ENCODE results near the gene GPR137.

GRCh38 chr11:64303109-64304031, 17.7 kb downstream of the GPR137 start:
- no peak for TF ChIP-seq NR2C2 (IDR thresholded peaks at IDR 0.05; ENCODE audit: borderline replicate concordance, control insufficient read depth, insufficient read length, low read depth)
- TF ChIP-seq POU2F2 (IDR thresholded peaks at IDR 0.05; ENCODE audit: borderline replicate concordance, low read depth, low read length) = no peak
- no peak for TF ChIP-seq POLR2AphosphoS5 (IDR thresholded peaks at IDR 0.05; ENCODE audit: low read length)
- no peak for TF ChIP-seq RCOR1 (conservative IDR thresholded peaks at IDR 0.05; ENCODE audit: low read depth, low read length)
- no peak for TF ChIP-seq SMAD5 (IDR thresholded peaks at IDR 0.05; ENCODE audit: low read depth)
- TF ChIP-seq, protein P1, sequence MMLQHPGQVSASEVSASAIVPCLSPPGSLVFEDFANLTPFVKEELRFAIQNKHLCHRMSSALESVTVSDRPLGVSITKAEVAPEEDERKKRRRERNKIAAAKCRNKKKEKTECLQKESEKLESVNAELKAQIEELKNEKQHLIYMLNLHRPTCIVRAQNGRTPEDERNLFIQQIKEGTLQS (IDR thresholded peaks at IDR 0.05; ENCODE audit: borderline replicate concordance, extremely low read depth, low read depth, low read length) = no peak
- no peak for TF ChIP-seq SIN3A (IDR thresholded peaks at IDR 0.05; ENCODE audit: low read depth, low read length)
- no peak for TF ChIP-seq STAT3 (IDR thresholded peaks at IDR 0.05; ENCODE audit: low read depth, low read length)
- TF ChIP-seq, protein P2, sequence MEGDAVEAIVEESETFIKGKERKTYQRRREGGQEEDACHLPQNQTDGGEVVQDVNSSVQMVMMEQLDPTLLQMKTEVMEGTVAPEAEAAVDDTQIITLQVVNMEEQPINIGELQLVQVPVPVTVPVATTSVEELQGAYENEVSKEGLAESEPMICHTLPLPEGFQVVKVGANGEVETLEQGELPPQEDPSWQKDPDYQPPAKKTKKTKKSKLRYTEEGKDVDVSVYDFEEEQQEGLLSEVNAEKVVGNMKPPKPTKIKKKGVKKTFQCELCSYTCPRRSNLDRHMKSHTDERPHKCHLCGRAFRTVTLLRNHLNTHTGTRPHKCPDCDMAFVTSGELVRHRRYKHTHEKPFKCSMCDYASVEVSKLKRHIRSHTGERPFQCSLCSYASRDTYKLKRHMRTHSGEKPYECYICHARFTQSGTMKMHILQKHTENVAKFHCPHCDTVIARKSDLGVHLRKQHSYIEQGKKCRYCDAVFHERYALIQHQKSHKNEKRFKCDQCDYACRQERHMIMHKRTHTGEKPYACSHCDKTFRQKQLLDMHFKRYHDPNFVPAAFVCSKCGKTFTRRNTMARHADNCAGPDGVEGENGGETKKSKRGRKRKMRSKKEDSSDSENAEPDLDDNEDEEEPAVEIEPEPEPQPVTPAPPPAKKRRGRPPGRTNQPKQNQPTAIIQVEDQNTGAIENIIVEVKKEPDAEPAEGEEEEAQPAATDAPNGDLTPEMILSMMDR (IDR thresholded peaks at IDR 0.05 in 2 of 3, conservative IDR thresholded peaks at IDR 0.05 in 1 of 3; ENCODE audit: control insufficient read depth in 2 of 3, extremely low read depth in 1 of 3, insufficient read depth in 1 of 3, low read depth in 3 of 3, low read length in 3 of 3) = no peak
- TF ChIP-seq SUPT20H (IDR thresholded peaks at IDR 0.05; ENCODE audit: borderline replicate concordance, control insufficient read depth, low read depth, low read length) = no peak
- TF ChIP-seq EZH2 (IDR thresholded peaks at IDR 0.05; ENCODE audit: borderline replicate concordance, control insufficient read depth, low read depth, low read length) = no peak
- TF ChIP-seq POLR2A (IDR thresholded peaks at IDR 0.05; ENCODE audit: low read depth, low read length) = no peak
- no peak for TF ChIP-seq E2F4 (IDR thresholded peaks at IDR 0.05; ENCODE audit: low read depth, low read length)
